NCI-H128 (cell line): ENCODE results near the gene NAV3.

ENCODE experiments used
- DNase-seq: peaks from one replicate; lab custom pipeline; 2025; ENCODE audit not compliant: unreplicated experiment; lab: John Stamatoyannopoulos, UW

Gene NAV3

DNA sequence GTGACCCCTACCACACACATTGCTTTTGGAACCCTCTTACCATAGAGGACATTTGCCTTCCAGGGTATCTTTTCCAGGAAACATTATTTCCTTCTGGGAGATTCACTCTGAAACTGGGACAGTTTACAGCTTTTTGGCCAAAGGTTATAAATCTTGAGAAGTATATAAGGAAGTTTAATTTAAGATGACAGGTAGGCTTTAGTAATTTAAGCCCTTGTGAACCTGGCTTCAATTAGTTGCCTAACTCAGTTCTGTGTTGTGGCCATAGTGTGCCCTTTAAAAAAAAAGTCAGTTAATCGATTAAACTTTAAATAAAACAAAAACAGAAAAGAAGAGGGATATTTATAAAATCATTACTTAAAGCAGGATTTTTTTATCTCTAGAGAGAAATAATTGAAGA is 142.9 kb downstream of the NAV3 start:
- no peak for DNase-seq

DNA sequence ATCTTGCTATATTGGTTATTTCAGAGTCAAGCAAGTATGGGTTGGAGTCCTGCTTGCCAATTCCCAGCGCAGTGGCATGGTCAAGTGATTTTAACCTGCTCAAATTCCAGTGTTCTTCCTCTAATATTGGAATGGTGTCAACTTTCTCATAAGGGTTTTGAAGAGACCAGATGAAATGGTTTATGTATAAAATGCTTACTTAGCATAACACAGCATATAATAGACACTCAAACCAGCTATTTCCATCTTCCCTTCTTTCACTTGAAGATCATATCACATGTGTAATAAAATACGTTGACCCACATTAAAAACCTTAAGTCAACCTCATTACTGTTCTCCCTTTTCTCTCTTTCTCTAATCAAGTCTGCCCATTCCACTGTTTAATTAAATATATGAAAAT is 144.0 kb downstream of the NAV3 start:
- DNase-seq = no peak

GRCh38 chr12:77979597-77980250 is 149.0 kb downstream of the NAV3 start:
- no peak for DNase-seq

DNA sequence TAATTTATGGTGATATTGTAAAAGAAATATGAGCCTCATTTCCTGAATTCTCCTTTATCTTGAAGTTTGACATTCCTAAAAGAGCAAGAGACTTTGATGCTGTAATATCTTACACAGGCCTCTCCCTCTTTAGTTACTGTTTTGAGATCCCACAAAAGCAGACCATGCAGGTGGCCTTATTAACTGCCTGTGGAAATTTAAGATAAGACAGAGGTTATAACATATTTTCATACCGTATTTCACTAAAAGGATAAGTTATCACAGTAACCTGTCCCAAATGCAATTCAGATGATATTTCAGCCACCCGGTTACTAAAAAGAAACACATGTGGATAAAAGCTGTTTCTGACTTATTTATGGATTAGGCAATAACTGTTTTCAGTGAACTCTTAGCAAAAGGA is 150.1 kb downstream of the NAV3 start:
- DNase-seq = no peak

DNA sequence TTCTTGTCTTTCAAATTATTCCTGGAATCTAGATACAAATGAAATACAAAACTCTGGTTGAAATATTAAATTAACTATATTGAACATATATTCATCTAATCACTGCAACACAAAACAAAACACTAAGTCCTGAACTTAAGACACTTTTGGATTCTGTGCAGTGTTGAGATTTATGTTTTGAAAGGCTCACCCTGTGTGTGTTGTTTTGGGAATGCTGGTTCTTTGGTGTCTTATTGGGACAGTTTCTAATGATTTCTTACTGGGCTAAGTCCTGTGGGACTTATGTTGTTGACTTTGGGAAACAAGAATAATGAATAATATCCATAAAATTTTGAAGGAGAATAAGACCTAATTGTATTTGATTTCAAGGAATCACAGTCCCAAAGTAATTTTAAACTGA is 153.2 kb downstream of the NAV3 start:
- DNase-seq = no peak

DNA sequence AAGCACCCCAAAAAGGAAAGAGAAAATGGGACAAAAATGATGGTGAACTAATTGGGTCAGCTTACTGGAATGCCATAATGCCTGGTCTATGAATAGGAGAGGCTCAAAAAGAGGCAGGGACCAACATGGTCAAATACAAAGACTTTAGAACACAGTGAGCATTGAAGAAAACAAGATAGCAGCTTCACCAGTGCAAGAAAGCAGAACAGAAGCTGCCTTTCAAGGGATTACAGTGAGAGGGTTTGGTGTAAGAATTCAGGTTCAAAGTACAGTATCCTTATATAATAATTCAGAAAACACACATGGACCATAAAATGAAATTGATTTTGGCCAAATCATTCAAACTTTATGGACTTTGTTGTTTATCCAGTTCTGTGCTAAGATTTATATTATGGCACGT is 162.1 kb downstream of the NAV3 start:
- no peak for DNase-seq

DNA sequence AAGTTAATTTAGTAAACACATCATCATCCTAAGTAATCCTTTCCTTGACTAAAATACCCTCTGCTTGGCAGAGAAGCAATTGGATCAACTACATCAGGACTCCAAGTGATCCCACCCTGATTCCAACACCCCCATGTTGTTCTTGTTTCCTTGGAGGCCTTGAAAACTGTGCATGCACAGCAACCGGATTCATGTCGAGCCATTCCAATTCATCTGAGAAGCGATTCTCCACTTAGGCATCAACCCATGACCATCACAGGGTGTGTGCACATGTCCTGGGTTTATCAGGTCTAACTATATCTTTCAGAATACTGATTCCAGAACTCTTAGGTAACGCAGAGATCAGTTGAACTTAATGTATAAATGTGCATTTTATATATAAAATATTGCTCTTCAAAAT is 163.0 kb downstream of the NAV3 start:
- DNase-seq = no peak

DNA sequence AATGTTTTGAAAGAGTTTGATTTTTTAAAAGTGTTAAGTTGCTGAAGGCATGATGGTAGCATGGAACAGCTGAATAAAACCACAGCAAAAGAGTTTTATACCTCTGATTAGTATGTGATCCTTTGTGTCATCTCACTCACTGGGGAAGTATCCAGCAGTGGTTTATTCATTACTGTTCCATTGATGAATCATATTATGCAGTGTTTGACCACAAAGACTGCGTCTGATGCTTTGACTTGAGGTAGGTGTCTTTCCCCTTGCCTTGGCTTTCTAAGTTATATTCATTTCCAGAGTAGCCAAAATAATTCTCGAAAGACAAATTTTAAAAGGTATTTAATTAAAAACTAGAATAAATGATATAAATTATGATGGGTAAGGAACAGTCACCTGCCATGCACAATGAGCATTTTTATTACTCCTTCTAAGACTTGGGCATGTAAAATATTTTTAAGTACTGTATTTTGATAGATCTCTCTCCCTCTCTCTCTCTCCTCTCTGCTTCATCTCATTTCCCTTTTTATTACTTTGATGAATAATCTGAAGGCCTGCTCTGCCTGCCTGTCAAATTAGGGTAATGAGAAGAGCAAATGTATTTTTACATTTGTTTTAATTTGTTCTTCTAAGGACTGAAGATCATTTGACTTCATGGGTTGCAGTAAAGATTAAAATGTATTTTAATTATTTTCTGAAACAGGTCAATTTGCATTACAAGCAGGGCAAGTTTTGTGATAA is 164.9 kb downstream of the NAV3 start:
- DNase-seq = no peak

DNA sequence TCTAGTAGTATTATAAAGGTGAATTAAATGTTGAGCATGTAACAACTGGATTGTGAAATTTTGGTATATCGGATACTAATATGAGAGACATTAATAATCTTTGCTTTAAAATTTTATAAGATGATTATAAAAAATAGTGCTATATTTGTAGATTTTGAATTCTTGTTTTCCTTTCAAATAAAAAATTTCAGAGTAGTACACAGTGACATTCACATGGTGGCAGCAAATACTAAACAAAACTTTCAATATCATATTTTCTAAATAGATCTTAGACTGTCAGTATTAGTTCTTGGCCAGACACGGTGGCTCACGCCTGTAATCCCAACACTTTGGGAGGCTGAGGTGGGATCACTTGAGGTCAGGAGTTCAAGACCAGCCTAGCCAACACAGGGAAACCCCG is 166.0 kb downstream of the NAV3 start:
- no peak for DNase-seq

- DNase-seq = no peak
Measured at GRCh38 chr12:77998236-77998786, 167.6 kb downstream of the NAV3 start.

DNA sequence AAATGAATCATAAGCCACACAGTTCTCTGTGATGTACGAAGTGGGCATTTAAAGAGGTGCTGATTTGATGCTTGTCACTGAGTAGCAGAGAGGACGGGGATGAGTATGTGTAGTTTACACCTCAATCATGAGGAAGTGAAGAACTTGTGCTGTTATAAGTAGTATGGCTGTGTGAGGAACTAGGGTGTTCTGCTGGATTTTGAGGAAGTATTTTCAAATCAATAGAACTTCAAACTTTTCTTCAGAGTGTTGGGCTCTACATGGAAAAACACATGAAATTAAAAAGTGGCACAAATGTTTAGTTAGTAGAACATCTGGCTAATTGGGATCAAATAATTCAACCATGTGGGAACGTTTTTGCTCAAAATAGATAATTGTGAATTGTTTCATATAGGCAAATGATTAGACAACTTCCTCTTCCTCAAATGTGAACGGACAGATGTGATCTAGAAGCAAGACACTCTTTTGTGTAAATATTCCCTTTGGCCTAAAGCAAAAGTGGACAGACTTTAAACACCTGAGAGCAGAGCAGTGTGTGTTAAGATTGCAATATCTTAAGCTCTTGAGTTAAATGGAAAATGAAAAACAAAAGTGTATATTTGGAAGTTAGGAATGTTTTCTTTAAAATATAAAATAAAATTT is 168.5 kb downstream of the NAV3 start:
- no peak for DNase-seq

- DNase-seq = no peak
Measured at GRCh38 chr12:78002878-78003277, 172.2 kb downstream of the NAV3 start.

GRCh38 chr12:78004249-78005093 is 173.8 kb downstream of the NAV3 start:
- DNase-seq = no peak

GRCh38 chr12:78005094-78005492 is 174.4 kb downstream of the NAV3 start:
- no peak for DNase-seq

- DNase-seq = no peak
Measured at GRCh38 chr12:78007173-78007572, 176.5 kb downstream of the NAV3 start.

DNA sequence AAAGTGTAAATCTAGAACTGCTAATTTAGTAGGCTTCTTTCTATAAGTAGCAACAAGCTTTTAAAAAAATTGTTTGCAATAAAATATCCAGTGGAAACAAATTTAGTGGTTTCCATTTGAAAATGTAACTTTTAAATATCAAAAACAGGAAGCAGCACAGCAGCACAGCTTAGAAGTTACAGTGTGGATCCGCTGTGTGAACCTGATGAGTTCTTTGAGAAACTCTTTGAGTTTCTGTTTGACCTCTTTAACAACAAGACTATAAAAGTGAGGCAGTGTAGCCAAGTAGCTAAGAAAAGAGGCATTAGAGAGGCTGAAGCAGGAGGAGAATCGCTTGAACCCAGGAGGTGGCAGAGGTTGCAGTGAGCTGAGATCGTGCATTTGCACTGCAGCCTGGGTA is 178.3 kb downstream of the NAV3 start:
- no peak for DNase-seq

GRCh38 chr12:78018171-78018910 is 187.6 kb downstream of the NAV3 start:
- no peak for DNase-seq

- DNase-seq = no peak
Measured at GRCh38 chr12:78018939-78019338, 188.2 kb downstream of the NAV3 start.

DNA sequence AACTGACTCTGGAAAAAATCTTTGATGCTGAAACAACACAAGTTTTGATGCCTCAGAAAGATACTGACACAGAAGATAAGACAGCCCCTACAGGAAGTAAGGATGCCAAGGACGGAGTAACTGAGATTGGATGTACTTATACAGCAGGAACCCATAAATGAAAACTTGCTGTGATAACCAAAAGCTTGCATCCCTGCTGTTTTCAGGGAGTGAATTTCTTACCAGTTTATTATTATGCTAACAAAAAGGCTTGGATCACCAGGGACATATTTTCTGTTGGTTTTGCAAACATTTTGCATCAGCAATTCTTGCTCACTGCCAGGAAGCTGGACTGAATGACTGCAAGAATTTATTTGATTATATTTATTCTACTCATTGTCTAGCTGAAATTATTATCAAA is 197.7 kb downstream of the NAV3 start:
- DNase-seq = no peak

DNA sequence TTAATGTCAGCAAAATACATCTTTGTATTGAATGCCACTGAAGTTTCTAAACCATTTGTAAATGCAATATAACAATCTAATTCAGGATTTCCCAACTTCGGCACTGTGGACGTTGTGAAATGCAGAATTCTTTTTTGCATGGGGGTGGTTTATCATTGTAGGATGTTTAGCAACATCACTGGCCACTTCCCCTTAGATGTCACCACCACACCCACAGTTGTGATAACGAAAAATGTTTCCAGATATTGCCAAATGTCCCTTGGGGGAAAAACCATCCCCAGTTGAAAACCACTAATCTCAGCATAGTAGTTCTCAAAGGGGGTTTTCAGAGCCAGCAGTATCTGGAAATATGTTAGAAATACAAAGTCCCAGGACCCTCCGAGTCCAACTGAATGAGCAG is 203.3 kb downstream of the NAV3 start:
- DNase-seq = no peak
